ENCODE results near the gene ARFIP2. TPM values are rescaled to one million over a fixed set of nuclear protein-coding genes. Genes with fewer than 3 reads are reported as not detected.

ARFIP2 gene
- total RNA-seq, 1 donor from 2014 or later = 60.9 TPM

GRCh38 chr11:6431861-6432260 lies 49.3 kb downstream of the ARFIP2 start:
- H3K4me3 Mint-ChIP-seq = no peak overlapping the region
- no peak for DNase-seq (ENCODE audit: extremely low spot score, unreplicated experiment)
- H3K36me3 Mint-ChIP-seq = no peaks in the 10 kb centered on the region
- peaks cover 10% of the 10 kb centered on the region for H3K27me3 Mint-ChIP-seq
- H3K9me3 Mint-ChIP-seq = no peaks in the 10 kb centered on the region
- H3K27ac Mint-ChIP-seq = no peak overlapping the region
- TF ChIP-seq, protein P1, sequence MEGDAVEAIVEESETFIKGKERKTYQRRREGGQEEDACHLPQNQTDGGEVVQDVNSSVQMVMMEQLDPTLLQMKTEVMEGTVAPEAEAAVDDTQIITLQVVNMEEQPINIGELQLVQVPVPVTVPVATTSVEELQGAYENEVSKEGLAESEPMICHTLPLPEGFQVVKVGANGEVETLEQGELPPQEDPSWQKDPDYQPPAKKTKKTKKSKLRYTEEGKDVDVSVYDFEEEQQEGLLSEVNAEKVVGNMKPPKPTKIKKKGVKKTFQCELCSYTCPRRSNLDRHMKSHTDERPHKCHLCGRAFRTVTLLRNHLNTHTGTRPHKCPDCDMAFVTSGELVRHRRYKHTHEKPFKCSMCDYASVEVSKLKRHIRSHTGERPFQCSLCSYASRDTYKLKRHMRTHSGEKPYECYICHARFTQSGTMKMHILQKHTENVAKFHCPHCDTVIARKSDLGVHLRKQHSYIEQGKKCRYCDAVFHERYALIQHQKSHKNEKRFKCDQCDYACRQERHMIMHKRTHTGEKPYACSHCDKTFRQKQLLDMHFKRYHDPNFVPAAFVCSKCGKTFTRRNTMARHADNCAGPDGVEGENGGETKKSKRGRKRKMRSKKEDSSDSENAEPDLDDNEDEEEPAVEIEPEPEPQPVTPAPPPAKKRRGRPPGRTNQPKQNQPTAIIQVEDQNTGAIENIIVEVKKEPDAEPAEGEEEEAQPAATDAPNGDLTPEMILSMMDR (conservative IDR thresholded peaks at IDR 0.05) = no peak
- H3K4me1 Mint-ChIP-seq (ENCODE audit: unreplicated experiment) = no peaks in the 10 kb centered on the region

GRCh38 chr11:6427516-6427915 lies 53.6 kb downstream of the ARFIP2 start:
- Mint-ChIP-seq H3K9me3 (no peaks in the 10 kb centered on the region), H3K27ac (no peak overlapping the region), H3K4me3 (no peak overlapping the region), H3K4me1 (ENCODE audit: unreplicated experiment) (no peaks in the 10 kb centered on the region), H3K36me3 (no peaks in the 10 kb centered on the region), H3K27me3 (peaks cover 37% of the 10 kb centered on the region)
- TF ChIP-seq, protein P1 (conservative IDR thresholded peaks at IDR 0.05) = no peak
- DNase-seq (ENCODE audit: extremely low spot score, unreplicated experiment) = no peak

Other genes starting within 250 kb of the ARFIP2 start
- 50.7 and 52.5 TPM in 2 replicates for gene FHIP1B, start 246.7 kb downstream of the ARFIP2 start, total RNA-seq (ENCODE audit: low replicate concordance)
- gene CNGA4, start 242.2 kb downstream of the ARFIP2 start, total RNA-seq (ENCODE audit: low replicate concordance) = 0.62 and 0.68 TPM in 2 replicates
- gene CCKBR, start 221.5 kb downstream of the ARFIP2 start, total RNA-seq (ENCODE audit: low replicate concordance) = 0.90 and 1.1 TPM in 2 replicates
- gene CAVIN3, start 160.8 kb downstream of the ARFIP2 start, total RNA-seq (ENCODE audit: low replicate concordance) = 4.2 and 7.9 TPM in 2 replicates
- gene SMPD1, start 90.9 kb downstream of the ARFIP2 start, total RNA-seq (ENCODE audit: low replicate concordance) = 31.6 and 50.0 TPM in 2 replicates
- 38.4 and 61.6 TPM in 2 replicates for gene APBB1, start 62.2 kb downstream of the ARFIP2 start, total RNA-seq (ENCODE audit: low replicate concordance)
- gene HPX, start 40.3 kb downstream of the ARFIP2 start, total RNA-seq (ENCODE audit: low replicate concordance) = 1.5 and 1.9 TPM in 2 replicates
- 15.6 and 22.9 TPM in 2 replicates for gene TRIM3, start 7.4 kb downstream of the ARFIP2 start, total RNA-seq (ENCODE audit: low replicate concordance)
- 31.2 and 35.7 TPM in 2 replicates for gene TIMM10B, start 170 bp upstream of the ARFIP2 start, total RNA-seq (ENCODE audit: low replicate concordance)
- gene DNHD1, start 15.9 kb upstream of the ARFIP2 start, total RNA-seq (ENCODE audit: low replicate concordance) = 5.6 and 9.9 TPM in 2 replicates
- 19.7 and 23.5 TPM in 2 replicates for gene RRP8, start 122.3 kb upstream of the ARFIP2 start, total RNA-seq (ENCODE audit: low replicate concordance)
- gene ILK, start 122.4 kb upstream of the ARFIP2 start, total RNA-seq (ENCODE audit: low replicate concordance) = 92.7 and 135 TPM in 2 replicates
- 121 and 130 TPM in 2 replicates for gene TAF10, start 130.9 kb upstream of the ARFIP2 start, total RNA-seq (ENCODE audit: low replicate concordance)
- gene TPP1, start 138.1 kb upstream of the ARFIP2 start, total RNA-seq (ENCODE audit: low replicate concordance) = 72.8 and 97.8 TPM in 2 replicates
- gene DCHS1, start 174.5 kb upstream of the ARFIP2 start, total RNA-seq (ENCODE audit: low replicate concordance) = 3.9 and 54.9 TPM in 2 replicates
- gene MRPL17, start 202.0 kb upstream of the ARFIP2 start, total RNA-seq (ENCODE audit: low replicate concordance) = 46.6 and 67.3 TPM in 2 replicates

All from type B pancreatic cell (in vitro differentiated cells).